Measurements from ENCODE around the gene CP. TPM values are rescaled to one million over a fixed set of nuclear protein-coding genes. Genes with fewer than 3 reads are reported as not detected.

The CP gene
- total and polyA plus RNA-seq, 2 experiments from 2014 or later = 2.8 to 3.6 TPM

DNA sequence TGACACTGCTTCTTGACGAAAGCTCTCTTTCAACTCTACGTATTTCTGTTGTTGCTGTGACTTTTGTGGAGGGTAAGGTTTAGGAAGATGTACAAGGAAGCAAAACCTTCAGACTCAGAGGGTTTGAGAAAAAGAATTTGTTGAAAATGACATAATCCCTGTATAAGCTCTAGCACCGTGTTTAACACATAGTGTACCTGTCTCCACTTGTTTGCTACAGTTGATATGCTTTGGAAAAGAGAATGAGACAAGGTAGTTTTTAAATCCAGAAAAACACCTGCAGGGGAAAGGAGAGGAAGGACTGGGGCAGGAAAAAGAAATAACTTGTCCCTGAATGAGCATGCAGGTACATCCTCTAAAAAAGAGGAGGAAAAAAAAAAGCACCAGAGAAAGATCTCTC, 29.6 kb upstream of the CP start (continued):
- TF ChIP-seq, protein P1, sequence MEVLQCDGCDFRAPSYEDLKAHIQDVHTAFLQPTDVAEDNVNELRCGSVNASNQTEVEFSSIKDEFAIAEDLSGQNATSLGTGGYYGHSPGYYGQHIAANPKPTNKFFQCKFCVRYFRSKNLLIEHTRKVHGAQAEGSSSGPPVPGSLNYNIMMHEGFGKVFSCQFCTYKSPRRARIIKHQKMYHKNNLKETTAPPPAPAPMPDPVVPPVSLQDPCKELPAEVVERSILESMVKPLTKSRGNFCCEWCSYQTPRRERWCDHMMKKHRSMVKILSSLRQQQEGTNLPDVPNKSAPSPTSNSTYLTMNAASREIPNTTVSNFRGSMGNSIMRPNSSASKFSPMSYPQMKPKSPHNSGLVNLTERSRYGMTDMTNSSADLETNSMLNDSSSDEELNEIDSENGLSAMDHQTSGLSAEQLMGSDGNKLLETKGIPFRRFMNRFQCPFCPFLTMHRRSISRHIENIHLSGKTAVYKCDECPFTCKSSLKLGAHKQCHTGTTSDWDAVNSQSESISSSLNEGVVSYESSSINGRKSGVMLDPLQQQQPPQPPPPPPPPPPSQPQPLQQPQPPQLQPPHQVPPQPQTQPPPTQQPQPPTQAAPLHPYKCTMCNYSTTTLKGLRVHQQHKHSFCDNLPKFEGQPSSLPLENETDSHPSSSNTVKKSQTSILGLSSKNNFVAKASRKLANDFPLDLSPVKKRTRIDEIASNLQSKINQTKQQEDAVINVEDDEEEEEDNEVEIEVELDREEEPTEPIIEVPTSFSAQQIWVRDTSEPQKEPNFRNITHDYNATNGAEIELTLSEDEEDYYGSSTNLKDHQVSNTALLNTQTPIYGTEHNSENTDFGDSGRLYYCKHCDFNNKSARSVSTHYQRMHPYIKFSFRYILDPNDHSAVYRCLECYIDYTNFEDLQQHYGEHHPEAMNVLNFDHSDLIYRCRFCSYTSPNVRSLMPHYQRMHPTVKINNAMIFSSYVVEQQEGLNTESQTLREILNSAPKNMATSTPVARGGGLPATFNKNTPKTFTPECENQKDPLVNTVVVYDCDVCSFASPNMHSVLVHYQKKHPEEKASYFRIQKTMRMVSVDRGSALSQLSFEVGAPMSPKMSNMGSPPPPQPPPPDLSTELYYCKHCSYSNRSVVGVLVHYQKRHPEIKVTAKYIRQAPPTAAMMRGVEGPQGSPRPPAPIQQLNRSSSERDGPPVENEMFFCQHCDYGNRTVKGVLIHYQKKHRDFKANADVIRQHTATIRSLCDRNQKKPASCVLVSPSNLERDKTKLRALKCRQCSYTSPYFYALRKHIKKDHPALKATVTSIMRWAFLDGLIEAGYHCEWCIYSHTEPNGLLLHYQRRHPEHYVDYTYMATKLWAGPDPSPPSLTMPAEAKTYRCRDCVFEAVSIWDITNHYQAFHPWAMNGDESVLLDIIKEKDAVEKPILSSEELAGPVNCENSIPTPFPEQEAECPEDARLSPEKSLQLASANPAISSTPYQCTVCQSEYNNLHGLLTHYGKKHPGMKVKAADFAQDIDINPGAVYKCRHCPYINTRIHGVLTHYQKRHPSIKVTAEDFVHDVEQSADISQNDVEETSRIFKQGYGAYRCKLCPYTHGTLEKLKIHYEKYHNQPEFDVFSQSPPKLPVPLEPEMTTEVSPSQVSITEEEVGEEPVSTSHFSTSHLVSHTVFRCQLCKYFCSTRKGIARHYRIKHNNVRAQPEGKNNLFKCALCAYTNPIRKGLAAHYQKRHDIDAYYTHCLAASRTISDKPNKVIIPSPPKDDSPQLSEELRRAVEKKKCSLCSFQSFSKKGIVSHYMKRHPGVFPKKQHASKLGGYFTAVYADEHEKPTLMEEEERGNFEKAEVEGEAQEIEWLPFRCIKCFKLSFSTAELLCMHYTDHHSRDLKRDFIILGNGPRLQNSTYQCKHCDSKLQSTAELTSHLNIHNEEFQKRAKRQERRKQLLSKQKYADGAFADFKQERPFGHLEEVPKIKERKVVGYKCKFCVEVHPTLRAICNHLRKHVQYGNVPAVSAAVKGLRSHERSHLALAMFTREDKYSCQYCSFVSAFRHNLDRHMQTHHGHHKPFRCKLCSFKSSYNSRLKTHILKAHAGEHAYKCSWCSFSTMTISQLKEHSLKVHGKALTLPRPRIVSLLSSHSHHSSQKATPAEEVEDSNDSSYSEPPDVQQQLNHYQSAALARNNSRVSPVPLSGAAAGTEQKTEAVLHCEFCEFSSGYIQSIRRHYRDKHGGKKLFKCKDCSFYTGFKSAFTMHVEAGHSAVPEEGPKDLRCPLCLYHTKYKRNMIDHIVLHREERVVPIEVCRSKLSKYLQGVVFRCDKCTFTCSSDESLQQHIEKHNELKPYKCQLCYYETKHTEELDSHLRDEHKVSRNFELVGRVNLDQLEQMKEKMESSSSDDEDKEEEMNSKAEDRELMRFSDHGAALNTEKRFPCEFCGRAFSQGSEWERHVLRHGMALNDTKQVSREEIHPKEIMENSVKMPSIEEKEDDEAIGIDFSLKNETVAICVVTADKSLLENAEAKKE (CRISPR knock-in tag; IDR thresholded peaks at IDR 0.05) = no peak
- TF ChIP-seq, protein P2, sequence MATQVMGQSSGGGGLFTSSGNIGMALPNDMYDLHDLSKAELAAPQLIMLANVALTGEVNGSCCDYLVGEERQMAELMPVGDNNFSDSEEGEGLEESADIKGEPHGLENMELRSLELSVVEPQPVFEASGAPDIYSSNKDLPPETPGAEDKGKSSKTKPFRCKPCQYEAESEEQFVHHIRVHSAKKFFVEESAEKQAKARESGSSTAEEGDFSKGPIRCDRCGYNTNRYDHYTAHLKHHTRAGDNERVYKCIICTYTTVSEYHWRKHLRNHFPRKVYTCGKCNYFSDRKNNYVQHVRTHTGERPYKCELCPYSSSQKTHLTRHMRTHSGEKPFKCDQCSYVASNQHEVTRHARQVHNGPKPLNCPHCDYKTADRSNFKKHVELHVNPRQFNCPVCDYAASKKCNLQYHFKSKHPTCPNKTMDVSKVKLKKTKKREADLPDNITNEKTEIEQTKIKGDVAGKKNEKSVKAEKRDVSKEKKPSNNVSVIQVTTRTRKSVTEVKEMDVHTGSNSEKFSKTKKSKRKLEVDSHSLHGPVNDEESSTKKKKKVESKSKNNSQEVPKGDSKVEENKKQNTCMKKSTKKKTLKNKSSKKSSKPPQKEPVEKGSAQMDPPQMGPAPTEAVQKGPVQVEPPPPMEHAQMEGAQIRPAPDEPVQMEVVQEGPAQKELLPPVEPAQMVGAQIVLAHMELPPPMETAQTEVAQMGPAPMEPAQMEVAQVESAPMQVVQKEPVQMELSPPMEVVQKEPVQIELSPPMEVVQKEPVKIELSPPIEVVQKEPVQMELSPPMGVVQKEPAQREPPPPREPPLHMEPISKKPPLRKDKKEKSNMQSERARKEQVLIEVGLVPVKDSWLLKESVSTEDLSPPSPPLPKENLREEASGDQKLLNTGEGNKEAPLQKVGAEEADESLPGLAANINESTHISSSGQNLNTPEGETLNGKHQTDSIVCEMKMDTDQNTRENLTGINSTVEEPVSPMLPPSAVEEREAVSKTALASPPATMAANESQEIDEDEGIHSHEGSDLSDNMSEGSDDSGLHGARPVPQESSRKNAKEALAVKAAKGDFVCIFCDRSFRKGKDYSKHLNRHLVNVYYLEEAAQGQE (IDR thresholded peaks at IDR 0.05; ENCODE audit: unreplicated experiment) = no peak
- TF ChIP-seq, protein P3, sequence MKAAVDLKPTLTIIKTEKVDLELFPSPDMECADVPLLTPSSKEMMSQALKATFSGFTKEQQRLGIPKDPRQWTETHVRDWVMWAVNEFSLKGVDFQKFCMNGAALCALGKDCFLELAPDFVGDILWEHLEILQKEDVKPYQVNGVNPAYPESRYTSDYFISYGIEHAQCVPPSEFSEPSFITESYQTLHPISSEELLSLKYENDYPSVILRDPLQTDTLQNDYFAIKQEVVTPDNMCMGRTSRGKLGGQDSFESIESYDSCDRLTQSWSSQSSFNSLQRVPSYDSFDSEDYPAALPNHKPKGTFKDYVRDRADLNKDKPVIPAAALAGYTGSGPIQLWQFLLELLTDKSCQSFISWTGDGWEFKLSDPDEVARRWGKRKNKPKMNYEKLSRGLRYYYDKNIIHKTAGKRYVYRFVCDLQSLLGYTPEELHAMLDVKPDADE (IDR thresholded peaks at IDR 0.05) = no peak
- TF ChIP-seq NANOG (IDR thresholded peaks at IDR 0.05; ENCODE audit: borderline replicate concordance) (no peak), CREB1 (CRISPR knock-in tag; IDR thresholded peaks at IDR 0.05; ENCODE audit: low read depth) (no peak), ZNF331 (CRISPR knock-in tag; IDR thresholded peaks at IDR 0.05; ENCODE audit: low read depth) (no peak)
